Activated gamma-delta T cell treated with Interleukin-2 at 50 U/mL for 16 hours (primary cell): ENCODE data around the gene RBFOX2.
"Not testable (repeated sequence)": the region's sequence is repeated elsewhere in the genome, so short reads cannot be mapped to it uniquely, and the experiment has no call there.

Source experiments
- DNase-seq: peaks from one replicate; pipeline ENCODE4 v3.0.0-alpha.2; 2020

RBFOX2 gene

GRCh38 chr22:35812600-35812999, 216.0 kb downstream of the RBFOX2 start:
- no peak for DNase-seq

- DNase-seq = no peak
These were observed 217.0 kb downstream of the RBFOX2 start for GRCh38 chr22:35811670-35812069.

GRCh38 chr22:35809816-35810215, 218.8 kb downstream of the RBFOX2 start:
- DNase-seq = no peak

GRCh38 chr22:35808377-35808776, 220.2 kb downstream of the RBFOX2 start:
- DNase-seq = no peak

GRCh38 chr22:35806668-35807067, 222.0 kb downstream of the RBFOX2 start:
- DNase-seq = not testable (repeated sequence)

- DNase-seq = no peak
These were observed 223.2 kb downstream of the RBFOX2 start for GRCh38 chr22:35805466-35805865.

- DNase-seq = no peak
These were observed 224.2 kb downstream of the RBFOX2 start for GRCh38 chr22:35804421-35804820.

- no peak for DNase-seq
These were observed 225.7 kb downstream of the RBFOX2 start for GRCh38 chr22:35802885-35803284.

- not testable (repeated sequence) for DNase-seq
These were observed 227.3 kb downstream of the RBFOX2 start for GRCh38 chr22:35801301-35801700.

GRCh38 chr22:35799150-35799549, 229.5 kb downstream of the RBFOX2 start:
- no peak for DNase-seq

GRCh38 chr22:35797411-35797810, 231.2 kb downstream of the RBFOX2 start:
- DNase-seq = no peak

GRCh38 chr22:35795476-35795875, 233.1 kb downstream of the RBFOX2 start:
- no peak for DNase-seq

- no peak for DNase-seq
These were observed 236.1 kb downstream of the RBFOX2 start for GRCh38 chr22:35792506-35792905.

- DNase-seq = not testable (repeated sequence)
These were observed 236.8 kb downstream of the RBFOX2 start for GRCh38 chr22:35791788-35792187.

- no peak for DNase-seq
These were observed 243.3 kb downstream of the RBFOX2 start for GRCh38 chr22:35785181-35785923.

GRCh38 chr22:35784633-35785032, 244.0 kb downstream of the RBFOX2 start:
- DNase-seq = no peak

- no peak for DNase-seq
These were observed 244.5 kb downstream of the RBFOX2 start for GRCh38 chr22:35783943-35784614.

- DNase-seq = no peak
These were observed 246.1 kb downstream of the RBFOX2 start for GRCh38 chr22:35782504-35782903.

GRCh38 chr22:35781898-35782297, 246.7 kb downstream of the RBFOX2 start:
- no peak for DNase-seq

- no peak for DNase-seq
These were observed 251.2 kb downstream of the RBFOX2 start for GRCh38 chr22:35777335-35777975.

- no peak for DNase-seq
These were observed 253.3 kb downstream of the RBFOX2 start for GRCh38 chr22:35775339-35775738.

- no peak for DNase-seq
These were observed 258.6 kb downstream of the RBFOX2 start for GRCh38 chr22:35769974-35770373.

GRCh38 chr22:35766654-35767580, 261.7 kb downstream of the RBFOX2 start:
- DNase-seq = no peak
